Endodermal cell (in vitro differentiated cells): Measurements from ENCODE around the gene NBR1. TPM values are rescaled to one million over a fixed set of nuclear protein-coding genes. Genes with fewer than 3 reads are reported as not detected.
"Not testable (repeated sequence)": the region's sequence is repeated elsewhere in the genome, so short reads cannot be mapped to it uniquely, and the experiment has no call there.

Experiments
- DNase-seq: peaks from one replicate; pipeline ENCODE4 v3.0.0-alpha.2; 2017
- H3K27ac ChIP-seq: 2 replicates; pipeline ENCODE4 v1.5.1; 2013; ENCODE audit warnings: mild to moderate bottlenecking, low read depth, low read length, moderate library complexity
- H3K27me3 ChIP-seq: 2 replicates; pipeline ENCODE4 v1.6.1; 2013; ENCODE audit warnings: mild to moderate bottlenecking, low read length, moderate library complexity; ENCODE audit not compliant: insufficient read depth, control insufficient read depth, poor library complexity, severe bottlenecking
- H3K36me3 ChIP-seq: 2 replicates; pipeline ENCODE4 v1.7.0; 2013; ENCODE audit warnings: mild to moderate bottlenecking, low read length, moderate library complexity; ENCODE audit not compliant: control insufficient read depth, insufficient read depth
- H3K4me1 ChIP-seq: one replicate; pipeline ENCODE4 v1.7.0; 2013; ENCODE audit warnings: low read length; ENCODE audit not compliant: control insufficient read depth, insufficient read depth
- H3K4me3 ChIP-seq: 2 replicates; pipeline ENCODE4 v1.5.1; 2013; ENCODE audit warnings: mild to moderate bottlenecking, low read length, moderate library complexity
- H3K9ac ChIP-seq: 2 replicates; pipeline ENCODE4 v1.6.1; 2013; ENCODE audit warnings: mild to moderate bottlenecking, low read length, moderate library complexity; ENCODE audit not compliant: poor library complexity, severe bottlenecking; ENCODE audit errors: extremely low read depth
- H3K9me3 ChIP-seq: 2 replicates; pipeline ENCODE4 v1.6.1; 2013; ENCODE audit warnings: mild to moderate bottlenecking, low read length, moderate library complexity; ENCODE audit not compliant: control insufficient read depth
- H3K27ac Mint-ChIP-seq: 2 replicates; pipeline ENCODE4 v1.8.0; 2020; ENCODE audit warnings: mixed read lengths
- H3K27me3 Mint-ChIP-seq: 2 replicates; pipeline ENCODE4 v1.8.0; 2021; ENCODE audit warnings: mild to moderate bottlenecking, mixed read lengths; ENCODE audit not compliant: insufficient read depth
- H3K36me3 Mint-ChIP-seq: 2 replicates; pipeline ENCODE4 v1.8.0; 2020; ENCODE audit warnings: low read depth, mixed read lengths
- H3K4me1 Mint-ChIP-seq: 2 replicates; pipeline ENCODE4 v1.8.0; 2020; ENCODE audit warnings: mixed read lengths
- H3K4me3 Mint-ChIP-seq: 2 replicates; pipeline ENCODE4 v1.8.0; 2020; ENCODE audit warnings: mild to moderate bottlenecking, moderate library complexity, mixed read lengths
- H3K9me3 Mint-ChIP-seq: 2 replicates; pipeline ENCODE4 v1.8.0; 2020; ENCODE audit warnings: mild to moderate bottlenecking, mixed read lengths
- WGBS, 2 experiments: methylation state at CpG; one replicate each; pipeline versions ENCODE4 v1.1.5 to v1.1.7; 2013; ENCODE audit warnings: missing lambda C conversion rate in 2 of 2, mixed read lengths in 1 of 2; ENCODE audit not compliant: insufficient coverage in 1 of 2, insufficient read length in 1 of 2; 5-methylcytosine and 5-hydroxymethylcytosine counted together
- total RNA-seq, 2 donors: library from RNA; stranded (reverse); fragmentation: NEBNext Ultra II Directional in 1 of 2; extraction: Animal tissue kit (Norgen Biotek cat#: 25700) in 1 of 2; gene quantifications; 2 replicates in 1 of 2; 3 replicates in 1 of 2; pipeline ENCODE4 v1.2.1, GENCODE V29; 2021

Gene NBR1
- total RNA-seq, 2 donors from 2014 or later: 53.2 to 55.7 TPM

GRCh38 chr17:43233263-43233662, 62.2 kb downstream of the NBR1 start:
- H3K4me1 Mint-ChIP-seq, H3K27ac ChIP-seq, H3K4me3 ChIP-seq, H3K27me3 Mint-ChIP-seq, H3K4me1 ChIP-seq, H3K9ac ChIP-seq, H3K27ac Mint-ChIP-seq, H3K36me3 Mint-ChIP-seq, H3K9me3 ChIP-seq, H3K9me3 Mint-ChIP-seq, H3K27me3 ChIP-seq, H3K4me3 Mint-ChIP-seq, DNase-seq, H3K36me3 ChIP-seq: not testable (repeated sequence)
- WGBS, 2 experiments: no CpG with 5 or more reads among the region's 15 CpGs

GRCh38 chr17:43233877-43234276, 62.9 kb downstream of the NBR1 start, which contains the start of gene RNU2-1:
TSS of gene RNU2-1 (minus strand) at chr17:43233977.
- DNase-seq, H3K27ac ChIP-seq, H3K4me1 ChIP-seq, H3K27me3 Mint-ChIP-seq, H3K9me3 ChIP-seq, H3K27me3 ChIP-seq, H3K9ac ChIP-seq, H3K4me1 Mint-ChIP-seq, H3K4me3 Mint-ChIP-seq, H3K36me3 ChIP-seq, H3K27ac Mint-ChIP-seq, H3K9me3 Mint-ChIP-seq, H3K36me3 Mint-ChIP-seq, H3K4me3 ChIP-seq: not testable (repeated sequence)
- no CpG with 5 or more reads among the region's 31 CpGs for WGBS, 2 experiments

- H3K27me3 Mint-ChIP-seq, H3K36me3 Mint-ChIP-seq, H3K4me1 Mint-ChIP-seq, H3K4me1 ChIP-seq, H3K4me3 ChIP-seq, H3K27ac Mint-ChIP-seq, H3K36me3 ChIP-seq, H3K9me3 ChIP-seq, H3K9me3 Mint-ChIP-seq, H3K27me3 ChIP-seq, H3K9ac ChIP-seq, H3K27ac ChIP-seq, H3K4me3 Mint-ChIP-seq, DNase-seq: not testable (repeated sequence)
- no CpG with 5 or more reads among the region's 26 CpGs for WGBS, 2 experiments
These were observed 68.6 kb downstream of the NBR1 start for GRCh38 chr17:43239597-43239996.

GRCh38 chr17:43240596-43241352, 69.8 kb downstream of the NBR1 start:
- not testable (repeated sequence) for H3K27ac Mint-ChIP-seq, H3K9ac ChIP-seq, H3K27ac ChIP-seq, H3K4me1 Mint-ChIP-seq, H3K4me3 Mint-ChIP-seq, H3K9me3 ChIP-seq, H3K36me3 ChIP-seq, H3K9me3 Mint-ChIP-seq, H3K36me3 Mint-ChIP-seq, H3K27me3 ChIP-seq, DNase-seq, H3K4me1 ChIP-seq, H3K27me3 Mint-ChIP-seq, H3K4me3 ChIP-seq
- no CpG with 5 or more reads among the region's 34 CpGs for WGBS, 2 experiments

- 64% methylated on average over 8 of the region's 23 CpGs; no CpG with 5 or more reads in 1 of the 2 experiments for WGBS, 2 experiments
- not testable (repeated sequence) for H3K27ac ChIP-seq, H3K4me3 ChIP-seq, H3K4me1 ChIP-seq, H3K4me1 Mint-ChIP-seq, H3K36me3 ChIP-seq, H3K9ac ChIP-seq, H3K9me3 ChIP-seq, H3K4me3 Mint-ChIP-seq, H3K27me3 ChIP-seq, H3K36me3 Mint-ChIP-seq, H3K27me3 Mint-ChIP-seq, H3K9me3 Mint-ChIP-seq, DNase-seq, H3K27ac Mint-ChIP-seq
These were observed 75.4 kb downstream of the NBR1 start for GRCh38 chr17:43246456-43246855.

Other genes starting within 250 kb of the NBR1 start
- 10 to 100 TPM; 48.7 to 50.9 TPM for gene AARSD1, start 206.8 kb upstream of the NBR1 start, total RNA-seq
- 1 to 10 TPM; 4.6 to 7.9 TPM for gene PTGES3L, start 191.1 kb upstream of the NBR1 start, total RNA-seq
- gene RUNDC1, start 190.6 kb upstream of the NBR1 start, total RNA-seq: 10 to 100 TPM; 17.7 to 18.5 TPM
- gene RPL27, start 172.8 kb upstream of the NBR1 start, total RNA-seq: 1,000 to 10,000 TPM; 1,077 to 1,196 TPM
- 1 to 10 TPM; 3.0 to 5.1 TPM for gene IFI35, start 164.4 kb upstream of the NBR1 start, total RNA-seq
- gene VAT1, start 148.8 kb upstream of the NBR1 start, total RNA-seq: 100 to 1,000 TPM; 306 to 402 TPM
- 10 to 100 TPM; 36.1 to 55.5 TPM for gene RND2, start 146.0 kb upstream of the NBR1 start, total RNA-seq
- 10 to 100 TPM; 45.4 to 59.0 TPM for gene BRCA1, start 45.9 kb upstream of the NBR1 start, total RNA-seq
- gene TMEM106A, start 40.7 kb downstream of the NBR1 start, total RNA-seq: 10 to 100 TPM; 11.2 to 11.3 TPM
- gene CCDC200, start 57.4 kb downstream of the NBR1 start, total RNA-seq: not detected
- 1,000 to 10,000 TPM; 5,418 to 7,320 TPM for gene RNU2-1, start 62.8 kb downstream of the NBR1 start, total RNA-seq
- 100 to 1,000 TPM; 129 to 142 TPM for gene ARL4D, start 227.8 kb downstream of the NBR1 start, total RNA-seq